Mucosa of descending colon (tissue), 3 donors: ENCODE results near the gene GRHPR. TPM values are rescaled to one million over a fixed set of nuclear protein-coding genes. Genes with fewer than 3 reads are reported as not detected.

Experiments
- ATAC-seq: fragments of 200-7000 bp; cut with Tn5 transposase; one replicate; pipeline ENCODE4 v1.9.1; 2020; ENCODE audit warnings: mild to moderate bottlenecking, moderate library complexity
- DNase-seq, 3 donors: peaks; one replicate each; pipeline ENCODE4 v3.0.0-alpha.2; 2020
- H3K36me3 ChIP-seq: fragments of 200-600 bp; one replicate; pipeline ENCODE4 v1.8.0; 2021; ENCODE audit warnings: low read depth, mild to moderate bottlenecking
- H3K4me1 ChIP-seq: fragments of 200-600 bp; one replicate; pipeline ENCODE4 v1.8.0; 2021; ENCODE audit warnings: low read depth, mild to moderate bottlenecking
- H3K4me3 ChIP-seq: fragments of 200-600 bp; one replicate; pipeline ENCODE4 v1.8.0; 2021; ENCODE audit warnings: mild to moderate bottlenecking
- H3K9me3 ChIP-seq: fragments of 200-600 bp; one replicate; pipeline ENCODE4 v1.8.0; 2021; ENCODE audit warnings: mild to moderate bottlenecking
- CTCF ChIP-seq: fragments of 200-600 bp; IDR thresholded peaks from one replicate; pipeline ENCODE4 v1.8.0; 2022; ENCODE audit warnings: antibody characterized with exemption, mild to moderate bottlenecking
- intact Hi-C, 2 donors: fragments of 100-400 bp; cut with DNase I in 1 of 2; cut with micrococcal nuclease in 1 of 2; formaldehyde crosslinking; loops; one replicate each; pipeline versions ENCODE4 v1.11.0 to v1.11.1; 2022; cut with DNase I, micrococcal nuclease
- total RNA-seq, 3 donors: library from RNA; stranded (reverse); fragmentation: NEBNext Ultra II Directional in 2 of 3; extraction: Animal tissue kit (Norgen Biotek cat#: 25700) in 2 of 3; gene quantifications; one replicate each; pipeline versions ENCODE4 v1.2.1 to v1.2.4, GENCODE V29; 2021 to 2023
- donor health status: DM: no; HTN: no; CAD: no; lungs with moderate emphysema.
- donor health status: DM: no; HTN: no; CAD: no.
- donor health status: DM: no; HTN: yes; CAD: no.

The GRHPR gene
- total RNA-seq, 3 donors from 2014 or later, result 63.0 to 81.3 (median 79.5) TPM

GRCh38 chr9:37378613-37379004 is 43.9 kb upstream of the GRHPR start:
- TF ChIP-seq CTCF, result no peak
- H3K9me3 ChIP-seq, result no peaks in the 10 kb centered on the region
- ATAC-seq (no peak), DNase-seq (no peak)
- no peak overlapping the region for H3K4me3 ChIP-seq
- intact Hi-C loops, result no loop called here
- no peaks in the 10 kb centered on the region for H3K4me1 ChIP-seq
- no peaks in the 10 kb centered on the region for H3K36me3 ChIP-seq

GRCh38 chr9:37379835-37380234 is 42.7 kb upstream of the GRHPR start:
- intact Hi-C loops, result no loop called here
- no peaks in the 10 kb centered on the region for H3K4me1 ChIP-seq
- no peak for TF ChIP-seq CTCF
- H3K4me3 ChIP-seq, result no peak overlapping the region
- H3K9me3 ChIP-seq, result no peaks in the 10 kb centered on the region
- no peaks in the 10 kb centered on the region for H3K36me3 ChIP-seq
- ATAC-seq (no peak), DNase-seq (no peak)

GRCh38 chr9:37380570-37380969 is 41.9 kb upstream of the GRHPR start:
- no peaks in the 10 kb centered on the region for H3K4me1 ChIP-seq
- DNase-seq (no peak), ATAC-seq (no peak)
- no peak overlapping the region for H3K4me3 ChIP-seq
- no peaks in the 10 kb centered on the region for H3K36me3 ChIP-seq
- H3K9me3 ChIP-seq, result no peaks in the 10 kb centered on the region
- no peak for TF ChIP-seq CTCF
- intact Hi-C loops, result no loop called here

- no peak overlapping the region for H3K4me3 ChIP-seq
- no peaks in the 10 kb centered on the region for H3K4me1 ChIP-seq
- DNase-seq (no peak), ATAC-seq (no peak)
- H3K36me3 ChIP-seq, result no peaks in the 10 kb centered on the region
- H3K9me3 ChIP-seq, result no peaks in the 10 kb centered on the region
- no peak for TF ChIP-seq CTCF
- intact Hi-C loops, result no loop called here
These were observed 41.3 kb upstream of the GRHPR start for GRCh38 chr9:37381094-37381741.

GRCh38 chr9:37382161-37382981 is 40.1 kb upstream of the GRHPR start:
- Histone ChIP-seq H3K4me3 (no peak overlapping the region), H3K36me3 (no peaks in the 10 kb centered on the region), H3K4me1 (no peaks in the 10 kb centered on the region), H3K9me3 (no peaks in the 10 kb centered on the region)
- intact Hi-C loops, result no loop called here
- no peak for TF ChIP-seq CTCF
- ATAC-seq (no peak), DNase-seq (no peak)
